COLO829 (cell line): ENCODE data around the gene PSD.

Source experiments
- DNase-seq: peaks from one replicate; pipeline ENCODE4 v3.0.0; 2012; ENCODE audit warnings: low spot score

Gene PSD

DNA sequence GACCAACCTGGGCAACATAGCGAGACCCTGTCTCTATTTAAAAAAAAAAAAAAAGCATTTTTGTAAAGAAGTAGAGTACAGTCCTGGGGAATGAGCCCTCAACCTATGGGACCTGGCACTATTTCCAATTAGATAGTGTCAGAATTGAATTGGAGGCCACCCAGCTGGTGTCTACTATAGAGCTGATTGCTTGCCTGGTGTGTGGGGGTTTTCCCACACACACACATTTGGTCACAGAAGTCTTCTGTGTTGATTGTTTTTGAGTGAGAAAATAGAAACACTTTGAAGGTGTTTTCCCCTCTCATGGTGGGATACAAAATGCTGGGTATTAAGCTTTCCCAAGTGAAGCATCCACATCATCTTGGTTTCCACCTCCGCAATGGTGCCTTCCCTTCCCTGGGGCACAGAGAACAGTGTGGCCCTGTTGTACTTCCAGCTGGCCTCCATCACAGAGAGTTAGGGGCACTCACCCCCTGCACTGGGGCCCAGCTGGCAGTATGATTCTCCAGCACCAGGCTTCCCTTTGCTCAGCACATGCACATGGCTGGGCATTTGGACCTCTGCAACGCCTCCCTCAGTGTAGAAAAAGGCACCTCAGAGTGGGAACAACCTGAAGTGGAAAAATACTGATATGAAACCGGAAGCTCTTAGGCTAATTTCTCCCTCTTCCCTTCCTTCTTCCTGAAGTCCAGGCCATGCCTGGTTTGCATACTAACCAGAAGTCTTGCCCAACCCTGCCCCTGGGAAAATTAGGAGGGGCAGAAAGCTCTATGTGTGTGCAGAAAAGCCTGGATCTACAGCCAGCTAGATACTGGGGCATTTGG, 33.8 kb downstream of the PSD start:
- no peak for DNase-seq

GRCh38 chr10:102384053-102384452, 34.5 kb downstream of the PSD start:
- no peak for DNase-seq

GRCh38 chr10:102382871-102383270, 35.7 kb downstream of the PSD start:
- DNase-seq = no peak

DNA sequence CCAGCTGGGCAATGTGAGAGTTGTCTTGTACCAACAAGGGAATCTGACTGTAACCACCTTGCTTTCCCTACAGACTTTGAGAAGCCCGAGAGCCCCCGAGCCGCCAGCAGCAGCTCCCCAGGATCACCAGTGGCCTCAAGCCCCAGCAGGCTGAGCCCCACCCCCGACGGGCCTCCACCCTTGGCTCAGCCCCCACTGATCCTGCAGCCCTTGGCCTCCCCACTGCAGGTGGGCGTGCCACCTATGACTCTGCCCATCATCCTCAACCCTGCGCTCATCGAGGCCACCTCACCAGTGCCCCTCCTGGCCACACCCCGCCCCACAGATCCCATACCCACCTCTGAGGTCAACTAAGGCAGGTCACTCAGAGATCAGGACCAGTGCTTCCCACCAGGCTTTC, 36.6 kb downstream of the PSD start:
- no peak for DNase-seq

DNA sequence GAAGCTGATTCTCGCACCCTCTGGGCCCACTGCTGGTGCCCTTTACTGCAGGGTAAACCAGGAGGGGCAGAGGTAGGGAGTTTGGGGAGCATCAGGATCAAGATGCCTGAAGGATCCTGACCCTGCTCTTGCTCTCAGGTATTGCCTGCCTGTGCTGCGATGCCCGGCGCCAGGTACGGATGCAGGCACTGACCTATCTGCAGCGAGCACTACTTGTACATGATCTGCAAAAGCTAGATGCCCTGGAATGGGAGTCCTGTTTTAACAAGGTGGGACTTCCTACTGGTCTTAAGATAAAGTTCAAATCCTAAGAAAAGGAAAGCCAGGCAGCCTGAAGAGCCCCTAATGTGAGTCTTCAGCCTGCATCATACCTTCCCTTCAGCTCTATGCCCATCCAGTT, 39.2 kb downstream of the PSD start:
- DNase-seq = no peak

GRCh38 chr10:102376901-102377300, 41.7 kb downstream of the PSD start:
- no peak for DNase-seq

- DNase-seq = no peak
These were observed 42.7 kb downstream of the PSD start for GRCh38 chr10:102375867-102376266.

DNA sequence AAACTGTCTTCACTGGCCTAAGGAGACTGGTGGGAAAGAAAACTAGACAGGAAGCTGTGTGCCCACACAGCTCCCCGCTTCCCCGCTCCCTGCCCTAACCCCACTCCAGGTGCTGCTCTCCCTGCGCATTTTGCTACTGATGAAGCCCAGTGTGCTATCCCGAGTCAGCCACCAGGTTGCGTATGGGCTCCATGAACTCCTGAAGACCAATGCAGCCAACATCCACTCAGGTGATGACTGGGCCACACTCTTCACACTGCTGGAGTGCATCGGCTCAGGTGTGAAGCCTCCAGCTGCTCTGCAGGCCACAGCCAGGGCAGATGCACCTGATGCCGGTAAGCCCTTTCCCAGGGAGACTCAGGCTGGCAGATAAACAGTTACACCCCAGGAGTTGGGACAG, 43.3 kb downstream of the PSD start:
- no peak for DNase-seq

- DNase-seq = no peak
These were observed 47.3 kb downstream of the PSD start for GRCh38 chr10:102371295-102371694.

DNA sequence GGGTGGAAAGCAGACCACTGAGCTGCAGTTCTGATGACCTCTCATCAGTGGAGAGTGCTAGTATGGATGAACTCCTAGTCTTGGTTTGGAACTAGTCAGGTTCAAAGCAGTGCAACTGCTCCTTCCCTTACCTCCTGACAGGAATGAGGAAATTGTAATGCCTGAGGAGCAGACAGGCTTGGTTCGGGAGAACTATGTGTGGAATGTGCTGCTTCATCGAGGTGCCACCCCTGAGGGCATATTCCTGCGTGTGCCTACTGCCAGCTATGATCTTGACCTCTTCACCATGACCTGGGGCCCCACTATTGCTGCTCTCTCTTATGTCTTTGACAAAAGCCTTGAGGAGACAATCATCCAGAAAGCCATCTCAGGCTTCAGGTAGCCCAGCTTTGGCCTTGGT, 50.5 kb downstream of the PSD start:
- DNase-seq = no peak

GRCh38 chr10:102367441-102367840, 51.1 kb downstream of the PSD start:
- DNase-seq = no peak

DNA sequence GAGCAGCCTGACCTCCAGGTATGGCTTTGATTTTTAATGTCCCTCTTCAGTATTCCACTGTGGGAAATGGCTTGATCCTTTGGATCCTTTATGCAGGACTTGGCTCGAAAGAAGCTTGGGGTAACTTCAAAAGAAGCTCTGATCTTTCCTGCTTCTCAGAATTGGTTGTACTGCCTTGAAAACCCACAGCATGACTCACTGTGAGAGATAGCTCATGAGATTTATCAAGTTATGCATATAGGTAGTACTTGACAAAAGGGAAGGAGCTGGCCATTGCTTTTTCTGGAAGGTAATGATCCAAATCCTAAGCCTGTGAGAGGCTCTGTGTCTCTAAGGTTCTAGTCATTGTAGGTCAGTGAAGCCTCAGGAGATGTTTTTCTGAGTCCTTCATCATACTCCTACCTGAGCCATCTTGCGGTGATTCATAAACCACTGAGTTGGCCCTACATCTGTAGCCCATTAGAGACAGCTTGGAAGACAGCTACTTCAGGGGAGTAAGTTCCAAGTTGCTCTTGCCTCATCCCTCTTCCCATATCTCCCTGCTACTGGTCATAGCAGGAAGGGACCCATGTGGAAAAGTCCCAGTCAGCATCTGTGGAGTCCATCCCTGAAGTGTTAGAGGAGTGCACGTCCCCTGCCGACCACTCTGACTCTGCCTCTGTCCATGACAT, 59.7 kb downstream of the PSD start:
- no peak for DNase-seq

DNA sequence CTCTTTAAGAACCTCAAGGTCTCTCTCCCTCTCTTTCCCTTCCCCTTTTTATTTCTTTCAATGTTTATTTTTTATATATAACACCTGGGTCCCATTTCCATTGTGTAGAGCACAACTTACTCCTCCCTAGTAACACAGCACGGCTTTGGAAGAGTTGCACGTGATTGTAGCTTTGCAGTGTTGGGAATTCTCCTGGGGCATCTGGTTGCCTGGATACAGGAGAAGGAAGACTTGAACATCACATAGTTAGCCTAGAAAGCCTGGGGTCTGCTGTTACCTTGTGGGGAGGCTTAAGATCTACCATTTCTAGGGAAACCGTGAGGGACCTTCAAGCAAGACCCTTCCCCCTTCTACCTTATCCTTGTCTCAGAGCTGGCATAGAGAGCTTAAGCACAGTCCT, 64.1 kb downstream of the PSD start:
- no peak for DNase-seq
